ENCODE data around the gene TST.

Gene TST

DNA sequence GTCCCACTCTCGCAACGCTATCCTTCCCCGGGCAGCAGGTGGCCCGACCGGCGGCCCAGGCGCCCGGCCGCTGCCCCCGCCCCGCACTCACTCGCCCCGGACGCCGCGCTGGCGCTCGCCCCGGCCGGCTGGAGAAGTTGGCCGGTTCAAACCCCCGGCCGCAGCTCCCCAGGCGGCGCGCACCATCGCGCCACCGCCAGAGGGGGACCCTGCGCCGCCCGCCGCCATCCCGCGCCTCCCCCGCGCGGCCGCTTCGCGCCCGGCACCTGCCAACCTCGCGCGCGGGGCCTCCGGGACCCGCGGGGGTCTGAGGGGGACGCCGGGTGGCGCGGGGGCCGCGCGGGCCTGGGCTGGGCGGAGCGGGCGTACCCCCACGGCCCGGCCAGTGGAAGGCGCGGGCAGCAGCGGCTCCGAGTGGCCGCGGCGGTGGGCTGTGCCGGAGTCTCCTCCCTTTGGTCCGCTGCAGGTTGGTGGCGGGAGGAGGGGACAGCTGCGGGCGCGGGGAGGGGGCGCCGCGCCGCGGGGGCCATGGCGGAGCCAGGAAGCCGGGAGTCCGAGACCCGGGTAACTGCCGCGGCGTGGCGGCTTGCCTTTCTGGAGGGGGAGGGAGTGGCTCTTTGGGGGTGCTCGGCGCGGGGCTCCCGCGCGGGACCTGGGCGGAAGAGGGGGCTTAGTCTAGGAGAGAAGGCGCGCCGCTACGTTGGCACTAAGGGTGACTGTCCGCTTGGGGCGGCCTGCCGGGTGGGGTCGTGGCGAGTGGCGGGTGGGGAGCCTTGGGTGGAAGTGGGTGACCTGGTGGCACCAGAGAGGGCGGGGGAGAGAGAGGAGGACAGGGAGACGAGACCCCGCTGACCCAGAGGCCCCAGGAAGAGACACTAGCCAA, at the start of gene TST, which contains the start of gene MPST:
Gene TST, minus strand, starts transcription at position 139 of the 883 bp plus-strand sequence. CDS start 715 bp downstream, outside the sequence.
Gene MPST, plus strand, starts transcription at position 434 of the 883 bp plus-strand sequence. Its CDS starts 95 bp downstream, at position 529.
- DNase-seq (ENCODE audit: low spot score) = peak; percentile 85

DNA sequence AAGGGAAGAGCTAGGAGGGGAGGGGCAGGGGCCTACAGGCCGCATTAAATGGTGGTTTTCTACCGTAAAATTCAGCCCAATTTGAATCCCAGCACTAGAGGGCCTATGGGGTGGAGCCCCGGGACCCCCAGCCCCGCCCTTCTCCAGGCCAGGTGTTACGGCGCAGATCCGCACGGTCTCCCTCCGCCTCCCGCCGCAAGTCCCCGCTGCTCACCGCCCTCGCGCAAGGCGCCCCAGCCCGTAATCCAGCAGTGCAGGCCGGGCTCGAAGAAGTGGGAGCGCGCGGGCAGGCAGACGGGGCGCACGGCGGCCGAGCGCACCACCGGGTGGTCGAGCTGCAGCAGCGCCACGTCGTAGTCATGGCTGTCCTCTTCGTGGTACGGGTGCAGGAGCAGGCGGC, 49.6 kb upstream of the TST start:
- DNase-seq (ENCODE audit: low spot score) = no peak

DNA sequence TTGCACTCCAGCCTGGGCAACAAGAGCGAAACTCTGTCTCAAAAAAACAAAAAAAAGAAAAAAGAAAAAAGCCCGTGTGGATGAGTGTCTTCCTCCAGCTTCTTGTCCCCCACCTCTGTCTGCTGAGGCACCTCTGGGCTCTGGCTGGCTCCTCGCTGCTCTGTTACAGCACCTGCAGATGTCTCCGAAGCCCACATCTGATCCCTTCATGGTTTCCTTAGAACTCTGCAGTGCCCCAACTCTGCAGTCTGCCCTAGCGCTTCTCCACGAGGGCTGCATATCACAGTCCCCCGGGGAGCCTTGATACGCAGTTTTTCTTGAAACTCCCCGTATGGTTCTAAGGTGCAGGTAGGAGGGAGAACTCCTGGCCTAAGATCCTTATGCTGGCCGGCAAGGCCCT, 48.2 kb upstream of the TST start:
- no peak for DNase-seq (ENCODE audit: low spot score)

DNA sequence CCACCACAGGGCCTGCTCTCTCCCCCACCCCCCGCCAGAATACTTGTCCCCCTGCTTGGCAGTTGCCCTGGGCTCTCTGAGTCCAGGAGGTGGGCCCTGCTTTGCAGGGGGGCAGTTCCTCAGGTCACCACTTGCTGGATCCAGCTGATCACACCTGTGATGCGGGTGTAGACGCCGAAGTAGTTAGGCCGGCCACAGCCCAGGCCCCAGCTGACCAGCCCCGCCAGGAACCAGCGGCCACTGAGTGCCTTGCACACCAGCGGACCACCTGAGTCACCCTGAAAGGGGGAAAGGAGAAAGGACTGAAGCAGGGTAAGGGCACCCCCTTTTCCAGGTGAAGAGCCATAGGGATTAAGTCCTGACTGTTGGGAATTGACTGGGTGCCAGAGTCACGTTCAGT, 46.7 kb upstream of the TST start:
- DNase-seq (ENCODE audit: low spot score) = no peak

DNA sequence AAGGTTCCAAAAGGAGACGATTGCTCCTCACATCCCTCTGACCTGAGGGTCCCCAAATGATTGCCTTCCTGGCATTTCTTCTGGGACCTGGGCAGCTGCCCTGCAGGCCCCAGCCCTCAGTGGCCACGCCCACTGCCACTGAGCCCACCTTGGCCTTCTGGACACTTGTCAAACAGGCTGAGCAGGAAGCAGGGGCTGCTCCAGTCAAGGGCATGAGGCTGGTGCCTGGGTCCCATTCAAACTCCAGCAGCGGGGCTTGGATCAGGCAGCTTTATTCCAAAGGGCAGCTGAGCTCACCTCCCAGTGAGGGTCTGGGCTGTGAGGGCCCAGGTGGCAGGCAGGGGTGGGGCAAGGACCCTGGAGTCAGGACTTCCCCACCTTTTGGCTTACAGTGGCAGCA, 45.9 kb upstream of the TST start:
- no peak for DNase-seq (ENCODE audit: low spot score)

DNA sequence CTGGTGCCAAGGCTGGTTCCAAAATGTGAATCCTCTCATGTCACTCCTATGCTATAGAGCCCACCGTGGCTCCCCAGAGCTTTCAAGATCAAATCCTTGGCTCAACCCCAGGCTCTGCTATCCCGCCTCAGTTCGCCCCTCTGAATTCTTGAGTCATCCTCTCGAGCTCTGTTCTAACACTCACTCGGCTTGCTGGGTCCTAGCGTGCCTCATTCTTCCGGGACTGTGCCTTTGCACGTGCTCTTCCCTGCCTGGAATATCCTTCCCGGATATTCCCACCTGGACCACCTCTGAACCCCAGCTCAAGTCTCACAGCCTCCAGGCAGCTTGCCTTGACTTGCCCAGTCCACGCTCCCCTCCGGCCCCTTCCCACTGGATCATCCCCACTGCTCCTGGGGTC, 45.3 kb upstream of the TST start:
- DNase-seq (ENCODE audit: low spot score) = no peak

DNA sequence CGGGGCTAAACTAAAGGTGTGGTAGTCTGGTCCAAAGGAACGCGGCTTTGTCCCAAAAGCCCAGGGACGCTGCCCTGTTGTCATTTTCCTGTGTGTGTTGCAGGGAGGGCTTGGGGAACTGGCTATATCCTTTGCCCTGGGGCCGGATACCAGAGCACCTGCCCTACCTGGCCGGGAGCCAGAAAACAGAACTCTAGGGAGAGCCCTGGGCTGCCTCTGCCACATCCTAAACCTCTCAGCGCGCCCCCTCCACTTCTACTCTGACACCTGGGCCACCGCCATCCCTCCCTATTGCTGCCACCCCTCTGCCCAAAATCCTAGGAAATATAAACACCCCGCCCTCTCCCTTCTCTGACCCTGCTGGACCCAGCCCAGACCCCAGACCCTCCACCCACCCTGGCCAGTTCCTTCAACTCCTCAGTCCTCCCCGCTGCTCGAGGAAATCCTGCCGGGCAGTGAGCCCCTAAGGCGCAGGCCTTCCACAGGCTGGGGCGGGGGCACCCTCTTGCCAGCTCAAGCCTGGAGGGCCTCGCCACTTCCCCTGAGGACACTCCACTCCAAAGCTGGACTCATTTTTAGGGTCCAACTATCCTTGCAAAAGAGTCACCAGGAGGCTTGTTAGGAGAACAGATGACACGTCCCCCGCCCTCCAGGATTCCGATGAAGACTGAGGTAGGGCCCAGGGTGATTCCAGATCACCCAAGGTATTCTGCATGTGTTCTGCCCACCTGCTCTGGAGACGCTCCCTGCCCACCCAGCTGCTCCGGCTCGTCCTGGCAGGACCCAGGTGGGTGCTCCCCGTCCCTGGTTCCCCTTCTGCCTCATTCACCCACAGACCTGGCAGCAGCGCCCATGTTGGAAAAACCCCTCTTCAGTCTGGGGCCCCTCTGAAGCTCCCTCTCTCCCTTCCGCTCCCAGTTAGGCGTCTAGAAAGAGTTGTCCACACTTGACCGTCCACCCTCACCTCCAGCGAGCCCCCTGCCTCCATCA, 44.5 kb upstream of the TST start:
- DNase-seq (ENCODE audit: low spot score) = no peak

DNA sequence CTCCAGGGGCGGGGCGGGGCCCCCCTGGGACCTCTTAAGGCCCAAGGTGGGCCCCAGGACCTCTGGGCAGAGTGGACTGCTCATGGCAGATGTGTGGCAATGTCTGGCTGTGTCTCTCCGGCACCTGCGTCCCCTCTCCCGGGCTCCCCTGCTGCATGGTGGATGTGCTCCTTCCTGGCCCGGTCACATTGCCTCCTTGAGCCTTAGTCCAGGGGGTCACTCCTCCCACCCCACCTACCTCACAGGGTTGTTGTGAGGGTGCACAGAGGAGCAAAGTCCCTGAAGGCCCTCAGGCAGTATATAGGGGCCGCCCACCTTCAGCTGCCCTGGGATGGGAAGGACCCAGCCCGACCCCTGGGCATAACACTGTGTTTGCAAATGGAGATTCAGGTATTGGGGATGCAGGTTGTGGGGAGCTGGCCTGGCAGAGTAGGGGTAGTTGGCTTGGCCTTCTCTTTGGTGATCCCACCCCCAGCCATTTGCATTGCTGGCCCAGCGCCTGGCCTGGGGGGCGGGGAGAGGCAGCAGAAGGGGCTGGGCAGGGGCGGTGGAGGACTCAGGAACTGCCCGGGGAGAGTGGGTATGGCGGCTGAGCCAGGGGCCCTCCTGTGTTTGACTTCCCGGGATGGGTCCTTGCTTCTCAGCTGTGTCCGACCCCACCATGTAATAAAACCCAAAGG, 43.6 kb upstream of the TST start:
- DNase-seq (ENCODE audit: low spot score) = no peak

DNA sequence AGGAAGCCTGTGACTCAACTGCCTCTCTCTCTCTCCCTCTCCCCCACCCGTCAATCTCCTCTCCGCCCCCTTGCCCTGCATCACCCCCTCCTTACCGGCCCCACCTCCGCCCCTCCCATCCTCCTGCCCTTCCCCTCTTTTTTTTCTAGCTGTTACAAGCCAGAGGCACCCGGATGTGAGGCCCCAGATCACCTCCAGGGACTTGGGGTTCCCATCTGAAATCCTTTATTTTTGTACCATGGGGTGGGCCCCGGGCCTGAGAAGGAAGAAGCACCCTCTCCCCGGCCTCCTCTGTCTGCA, 43.1 kb upstream of the TST start:
- DNase-seq (ENCODE audit: low spot score) = no peak

DNA sequence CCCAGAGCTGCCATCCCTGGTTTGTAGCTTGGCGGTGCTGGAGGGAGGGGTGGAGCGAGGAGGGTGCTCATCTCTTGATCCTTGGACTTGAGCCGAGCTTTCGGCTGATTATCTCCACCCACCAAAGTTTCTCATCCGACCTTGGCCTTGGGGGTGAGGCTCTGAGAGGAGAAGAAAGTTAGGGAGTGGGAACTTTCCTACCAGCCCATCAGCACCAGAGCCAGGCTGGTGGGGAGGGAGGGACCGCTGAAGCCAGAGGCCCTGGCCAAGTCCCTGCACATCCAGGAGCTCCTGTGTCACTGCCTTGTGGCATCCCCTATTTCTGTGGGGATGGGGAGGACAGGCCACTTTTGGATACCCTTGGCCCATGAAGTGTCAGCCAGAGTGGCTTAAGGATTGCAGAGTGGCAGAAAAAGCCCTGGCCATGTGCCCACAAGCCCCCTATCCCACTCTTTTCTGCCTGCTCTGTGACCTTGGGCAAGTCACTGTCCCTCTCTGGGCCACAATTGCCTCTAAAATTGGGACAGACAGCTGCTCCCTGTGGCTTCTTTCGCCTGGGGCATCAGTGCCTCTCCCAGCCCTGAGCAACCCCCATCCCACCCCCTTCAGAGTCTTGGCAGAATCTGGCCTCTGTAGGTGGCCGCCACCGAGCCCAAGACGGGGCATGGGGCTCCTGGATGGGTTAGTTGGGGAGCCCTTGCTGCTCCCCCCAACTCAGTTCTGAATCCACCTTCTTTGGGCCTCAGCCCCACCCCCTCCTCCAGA, 42.5 kb upstream of the TST start:
- no peak for DNase-seq (ENCODE audit: low spot score)

DNA sequence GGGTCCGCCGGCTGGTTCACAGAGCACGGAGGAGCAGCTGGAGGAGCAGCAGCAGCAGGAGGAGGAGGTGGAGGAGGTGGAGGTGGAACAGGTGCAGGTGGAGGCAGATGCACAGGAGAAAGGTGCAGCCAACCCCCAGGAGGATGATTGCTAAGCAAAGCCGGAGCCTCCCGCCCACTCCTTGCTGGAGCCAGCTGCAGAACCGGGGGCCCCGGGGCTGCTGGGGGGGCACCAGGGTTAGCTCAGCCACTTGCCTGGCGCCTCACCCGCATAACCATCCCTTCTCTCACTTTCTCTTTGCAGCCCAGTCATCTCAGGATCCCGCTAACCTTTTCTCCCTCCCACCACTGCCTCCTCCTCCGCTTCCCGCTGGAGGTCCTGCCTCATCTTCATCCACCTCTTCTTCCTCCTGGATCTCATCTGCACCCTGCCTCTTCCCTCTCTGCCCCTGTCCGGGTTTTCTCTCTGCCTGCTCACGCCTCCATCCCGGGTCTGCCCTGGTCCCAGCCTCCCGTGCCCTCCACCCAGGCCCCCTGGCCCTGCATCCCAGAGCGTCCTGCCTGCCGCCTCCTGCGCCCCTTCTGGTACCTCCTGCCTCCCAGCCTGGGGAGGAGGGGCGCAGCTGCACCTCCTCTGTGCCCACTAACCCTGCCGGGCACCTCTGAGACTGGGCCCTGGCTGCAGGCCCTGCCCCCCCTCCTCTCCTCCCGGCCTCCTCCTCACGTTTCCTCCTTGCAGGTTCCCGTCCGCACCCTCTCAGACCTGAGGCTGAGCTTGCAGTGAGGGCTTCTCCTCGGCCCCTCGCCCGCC, 41.8 kb upstream of the TST start:
- no peak for DNase-seq (ENCODE audit: low spot score)

DNA sequence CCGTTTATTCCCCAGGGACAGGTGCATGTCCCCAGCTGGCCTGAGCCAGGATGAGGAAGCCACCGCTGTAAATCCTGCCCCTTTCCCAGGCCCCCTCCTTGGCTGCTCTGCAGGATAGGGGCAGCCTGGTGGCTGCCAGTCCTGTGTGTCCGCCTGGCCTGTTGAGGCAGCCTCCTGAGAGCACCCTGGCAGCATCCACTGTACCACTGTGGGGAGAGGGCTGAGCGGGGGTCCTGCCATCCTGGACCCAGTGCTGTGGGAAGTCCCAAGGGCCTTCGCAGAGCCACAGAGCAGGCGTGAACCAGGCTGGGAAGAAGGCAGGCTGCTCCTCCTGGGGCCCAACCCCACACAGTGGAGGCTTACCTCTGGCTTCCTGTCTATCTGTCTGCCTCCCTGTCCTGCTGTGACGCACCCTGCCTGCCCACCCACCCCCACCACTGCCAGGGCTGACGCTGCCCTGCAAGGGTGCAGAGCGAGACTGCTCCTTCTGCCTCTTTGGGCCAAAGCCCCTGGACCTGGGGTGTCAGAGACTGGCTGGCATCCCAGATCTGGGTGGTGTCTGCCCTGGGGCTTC, 40.7 kb upstream of the TST start:
- no peak for DNase-seq (ENCODE audit: low spot score)

DNA sequence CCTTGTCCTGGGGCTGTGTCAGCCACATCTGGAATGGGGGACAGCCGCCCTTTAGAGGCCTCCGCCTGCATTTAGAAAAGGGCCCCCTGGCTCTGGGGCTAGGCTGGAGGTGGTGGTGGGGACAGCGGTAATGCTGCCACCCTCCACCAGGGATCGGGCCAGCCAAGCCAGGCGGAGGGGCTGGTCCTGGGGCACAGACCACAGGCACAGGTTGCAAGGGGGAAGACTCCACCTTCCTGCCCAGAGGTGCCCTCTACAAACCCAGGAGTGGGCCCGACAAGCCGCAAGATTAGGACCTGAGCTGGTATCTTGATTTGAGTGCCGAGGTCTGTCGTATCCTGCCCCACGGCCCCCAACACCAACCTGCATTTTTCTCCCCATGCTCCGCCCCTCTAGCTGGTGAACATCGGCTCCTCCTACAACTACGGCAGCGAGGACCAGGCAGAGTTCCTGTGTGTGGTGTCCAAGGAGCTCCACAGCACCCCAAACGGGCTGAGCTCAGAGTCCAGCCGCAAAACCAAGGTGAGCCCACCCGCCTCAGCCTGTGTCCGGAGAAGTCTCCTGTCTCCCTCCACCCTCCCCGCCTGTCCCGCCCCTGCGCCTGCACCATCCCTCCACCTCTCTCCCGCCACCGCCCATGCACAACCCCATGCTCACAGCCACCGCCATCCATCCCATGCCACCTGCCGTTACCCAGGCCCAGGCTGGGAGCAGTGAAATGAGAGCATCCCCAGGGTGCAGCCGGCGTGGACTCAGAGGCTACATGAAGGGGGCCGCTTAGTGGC, 39.9 kb upstream of the TST start:
- DNase-seq (ENCODE audit: low spot score) = no peak

DNA sequence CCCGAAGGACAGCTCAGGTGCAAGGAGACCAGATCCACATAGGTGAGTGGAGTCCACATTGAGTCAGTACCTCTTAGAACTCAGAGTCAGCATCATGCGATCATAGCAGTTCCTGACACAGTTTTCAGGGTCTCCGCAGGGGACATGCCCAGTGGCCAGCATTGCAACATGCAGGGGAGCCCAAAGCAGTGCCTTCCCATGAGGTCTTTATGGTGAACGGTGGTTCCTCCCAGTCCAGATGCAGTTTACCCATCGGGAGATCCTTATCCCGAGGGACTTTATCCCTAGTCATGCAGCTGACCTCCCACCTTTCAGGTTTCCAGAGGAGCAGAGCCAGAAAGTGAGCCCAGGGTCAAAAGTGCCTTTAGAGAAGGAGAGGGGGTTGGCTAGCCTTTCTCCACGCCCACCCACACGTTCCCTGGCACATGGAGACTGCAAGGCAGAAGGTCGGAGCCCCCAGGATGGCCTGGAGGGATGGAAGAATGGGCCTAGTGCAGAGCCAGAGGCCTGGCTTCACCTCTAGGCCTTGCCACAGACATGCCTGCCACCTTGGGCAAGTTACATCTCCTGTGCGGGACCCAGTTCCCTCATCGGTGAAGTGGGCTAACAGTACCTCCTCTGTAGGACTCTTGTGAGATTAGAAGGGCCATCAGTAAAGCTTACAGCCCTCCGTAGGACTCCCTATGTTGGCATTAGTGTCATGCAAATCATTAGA, 38.7 kb upstream of the TST start:
- no peak for DNase-seq (ENCODE audit: low spot score)

DNA sequence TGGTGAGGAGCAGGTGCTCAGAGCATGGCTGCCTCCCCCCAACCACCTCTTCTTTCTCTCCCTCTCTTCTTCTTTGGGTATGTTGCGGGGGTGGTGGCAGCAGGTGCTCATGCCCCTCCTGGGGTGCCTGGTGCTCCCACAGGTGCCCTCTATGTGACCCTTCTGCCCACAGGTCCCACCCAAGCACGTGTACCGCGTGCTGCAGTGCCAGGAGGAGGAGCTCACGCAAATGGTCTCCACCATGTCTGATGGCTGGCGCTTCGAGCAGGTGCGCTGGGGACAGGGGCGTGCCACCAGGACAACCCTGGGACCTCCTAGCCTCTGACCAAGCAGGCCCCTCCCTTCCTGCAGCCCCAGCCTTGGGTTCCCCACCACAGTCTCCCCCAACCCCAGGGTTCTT, 38.0 kb upstream of the TST start:
- DNase-seq (ENCODE audit: low spot score) = no peak

DNA sequence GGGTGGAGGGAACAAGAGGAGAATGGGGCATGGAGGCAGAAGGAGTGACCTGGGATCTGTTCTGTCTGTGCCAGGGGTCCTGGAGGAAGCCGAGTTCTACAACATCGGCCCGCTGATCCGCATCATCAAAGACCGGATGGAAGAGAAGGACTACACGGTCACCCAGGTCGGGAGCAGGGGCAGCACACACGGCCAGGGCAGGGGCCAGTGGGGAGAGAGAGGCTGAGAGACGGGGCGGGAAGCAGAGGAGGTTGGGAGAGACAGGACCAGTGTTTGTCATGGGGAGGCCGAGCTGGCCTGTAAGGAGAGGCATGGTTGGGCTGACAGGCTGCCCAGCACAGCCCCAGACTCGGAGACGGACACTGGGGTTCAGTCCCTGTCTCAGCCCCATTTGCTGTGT, 37.0 kb upstream of the TST start:
- no peak for DNase-seq (ENCODE audit: low spot score)

DNA sequence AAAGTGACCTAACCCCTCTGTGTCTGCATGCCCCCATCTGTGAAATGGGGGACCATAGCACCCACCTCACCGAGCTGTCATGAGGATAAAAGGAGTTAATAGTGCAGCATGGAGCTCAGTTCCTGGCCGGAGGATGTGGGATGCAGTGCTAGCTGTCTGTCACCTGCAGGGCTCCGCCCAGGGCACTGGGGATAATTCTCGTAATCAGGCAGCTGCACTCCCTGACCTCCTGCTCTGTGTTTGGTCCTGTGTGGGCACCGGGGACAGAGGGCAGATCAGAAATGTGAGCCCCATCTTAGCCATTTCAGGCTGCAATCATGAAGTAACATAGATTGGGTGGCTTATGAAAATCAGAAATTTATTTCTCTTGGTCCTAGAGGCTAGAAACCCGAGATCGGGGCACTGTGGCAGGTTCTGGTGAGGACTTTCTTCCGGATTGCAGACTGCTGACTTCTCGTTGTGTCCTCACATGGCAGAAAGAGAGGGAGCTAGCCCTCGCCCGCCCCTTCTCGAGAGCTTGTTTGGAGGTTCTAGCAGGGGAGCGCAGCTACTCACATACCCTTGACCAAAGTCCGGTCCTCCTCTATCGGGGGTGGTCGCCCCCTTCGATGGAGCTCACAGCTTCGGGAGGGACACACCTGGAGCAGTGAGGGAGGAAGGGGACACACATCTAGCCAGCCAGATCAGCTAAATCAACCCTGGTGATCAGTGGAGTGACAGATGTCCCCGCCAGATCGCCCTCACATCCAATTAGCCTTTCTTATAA, 35.5 kb upstream of the TST start:
- no peak for DNase-seq (ENCODE audit: low spot score)

DNA sequence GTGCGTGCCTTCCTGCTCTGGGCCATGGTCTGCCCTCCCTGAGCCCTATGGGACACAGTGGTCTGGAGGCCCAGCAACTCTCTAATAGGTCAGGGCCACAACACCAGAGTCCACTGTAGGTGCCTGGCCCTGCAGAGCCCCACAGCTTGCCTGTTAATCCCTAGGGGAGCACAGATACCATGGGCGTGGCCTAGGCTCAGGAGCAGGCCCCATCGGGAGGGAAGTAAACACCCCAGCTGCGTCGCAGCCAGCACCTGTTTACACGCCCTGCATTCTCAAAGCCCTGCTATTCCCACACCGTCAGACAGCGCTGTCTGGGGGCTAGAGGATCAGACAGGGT, 34.8 kb upstream of the TST start:
- DNase-seq (ENCODE audit: low spot score) = no peak

All from AG08395 (cell line).